Urinary bladder (tissue), 4 donors: ENCODE measurements around the gene KLHL11. TPM values are rescaled to one million over a fixed set of nuclear protein-coding genes. Genes with fewer than 3 reads are reported as not detected.
"Not testable (repeated sequence)": the region's sequence is repeated elsewhere in the genome, so short reads cannot be mapped to it uniquely, and the experiment has no call there.

Source experiments
- DNase-seq: peaks from one replicate; pipeline ENCODE4 v3.0.0-alpha.2; 2015; ENCODE audit errors: extremely low spot score
- H3K27ac ChIP-seq: one replicate; pipeline ENCODE4 v1.5.1; 2013; ENCODE audit warnings: low read depth, mild to moderate bottlenecking, moderate library complexity
- H3K36me3 ChIP-seq: one replicate; pipeline ENCODE4 v1.6.1; 2013; ENCODE audit warnings: mild to moderate bottlenecking, moderate library complexity; ENCODE audit not compliant: insufficient read depth
- H3K4me1 ChIP-seq: one replicate; pipeline ENCODE4 v1.6.1; 2013; ENCODE audit warnings: mild to moderate bottlenecking, moderate library complexity; ENCODE audit not compliant: insufficient read depth
- H3K4me3 ChIP-seq: one replicate; pipeline ENCODE4 v1.5.1; 2013; ENCODE audit warnings: low read depth, low read length
- WGBS: extraction: QIAGEN DNeasy Blood & Tissue Kit; methylation state at CpG from one replicate; pipeline ENCODE4 v1.1.7; 2013; 5-methylcytosine and 5-hydroxymethylcytosine counted together
- polyA plus RNA-seq: library from polyadenylated mRNA; stranded (reverse); fragments of 200-250 nt; gene quantifications from one replicate; pipeline ENCODE4 v1.2.3, GENCODE V29; 2013
- total RNA-seq: library from RNA; depleted of rRNA; stranded (reverse); fragments of >200 nt; gene quantifications from one replicate; pipeline ENCODE4 v1.2.3, GENCODE V29; 2014
- donor health status: healthy with polysubstance abuse.
- donor health status: healthy.

KLHL11 gene
- total and polyA plus RNA-seq, 2 donors, result 3.8 to 35.0 TPM

GRCh38 chr17:41837761-41838538 is 27.3 kb downstream of the KLHL11 start, which contains the start of gene KLHL10:
Gene KLHL10, plus strand, starts transcription at chr17:41837825. Its CDS starts 108 bp downstream, at chr17:41837933.
- H3K36me3 ChIP-seq, result no peaks in the 10 kb centered on the region
- no peak for DNase-seq
- H3K4me1 ChIP-seq, result no peaks in the 10 kb centered on the region
- H3K4me3 ChIP-seq, result no peak within 1 kb of the TSS
- no peak within 1 kb of the TSS for H3K27ac ChIP-seq
- WGBS, result 95% methylated on average over 15 of the region's 15 CpGs

GRCh38 chr17:41836550-41837196 is 28.6 kb downstream of the KLHL11 start:
- Histone ChIP-seq H3K27ac (no peak overlapping the region), H3K4me3 (peak overlapping the region; percentile 95), H3K4me1 (no peaks in the 10 kb centered on the region), H3K36me3 (peaks cover 2% of the 10 kb centered on the region)
- DNase-seq, result no peak
- WGBS, result 48% methylated on average over 21 of the region's 21 CpGs

DNA sequence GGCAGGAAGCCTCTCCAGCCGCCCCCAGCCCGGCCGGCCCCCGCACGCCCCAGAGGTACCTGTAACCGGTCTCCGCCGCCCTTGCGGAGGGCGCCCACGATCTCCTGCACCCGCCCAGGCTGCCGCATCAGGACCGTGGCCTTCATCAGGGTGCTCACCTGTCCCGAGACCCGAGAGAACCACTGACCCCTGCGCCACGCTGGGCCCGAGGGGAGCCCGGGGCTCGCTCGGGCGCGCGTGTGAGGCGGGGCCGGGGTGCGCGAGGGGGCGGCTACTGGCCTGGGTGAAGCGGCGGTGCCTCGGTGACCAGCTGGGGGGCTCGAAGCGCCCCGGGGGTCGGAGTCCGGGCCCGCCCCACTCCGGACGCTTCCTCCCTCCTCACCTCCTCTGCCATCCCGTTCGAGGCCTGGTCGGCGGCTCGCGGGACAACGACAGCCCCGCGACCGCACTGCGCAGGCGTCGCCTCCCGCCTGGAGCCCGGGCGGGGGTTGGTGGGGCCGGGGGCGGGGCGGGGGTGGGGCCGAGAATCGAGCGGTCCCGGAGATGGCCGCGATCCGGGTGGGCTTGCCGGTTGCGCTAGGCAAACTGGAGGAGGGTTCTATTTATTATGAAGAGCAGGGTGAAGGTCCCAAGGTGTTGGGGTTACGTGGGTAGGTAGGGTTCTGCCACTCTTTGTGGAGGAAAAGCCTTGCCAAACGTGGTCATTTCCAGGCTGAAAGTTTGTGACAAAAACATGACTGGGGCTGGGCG is 29.2 kb downstream of the KLHL11 start, which contains the start of gene NT5C3B:
Gene NT5C3B (minus strand): TSS at position 433 of the 750 bp plus-strand sequence. CDS start 39 bp downstream, at position 394.
- DNase-seq, result no peak
- Histone ChIP-seq H3K4me1 (no peaks in the 10 kb centered on the region), H3K36me3 (peaks cover 2% of the 10 kb centered on the region), H3K27ac (peak within 1 kb of the TSS; percentile 78), H3K4me3 (peak within 1 kb of the TSS; percentile 95)
- WGBS, result 2% methylated on average over 72 of the region's 72 CpGs

GRCh38 chr17:41835214-41835799 is 29.9 kb downstream of the KLHL11 start:
- H3K36me3 ChIP-seq, result peaks cover 2% of the 10 kb centered on the region
- WGBS, result 13% methylated on average over 13 of the region's 13 CpGs
- H3K4me1 ChIP-seq, result no peaks in the 10 kb centered on the region
- no peak for DNase-seq
- H3K27ac ChIP-seq, result peak overlapping the region; percentile 78
- H3K4me3 ChIP-seq, result peak overlapping the region; percentile 95

- DNase-seq, H3K4me3 ChIP-seq, H3K4me1 ChIP-seq, H3K27ac ChIP-seq, H3K36me3 ChIP-seq: not testable (repeated sequence)
- WGBS, result 79% methylated on average over 10 of the region's 10 CpGs
Measured at GRCh38 chr17:41829961-41830360, 35.3 kb downstream of the KLHL11 start.

DNA sequence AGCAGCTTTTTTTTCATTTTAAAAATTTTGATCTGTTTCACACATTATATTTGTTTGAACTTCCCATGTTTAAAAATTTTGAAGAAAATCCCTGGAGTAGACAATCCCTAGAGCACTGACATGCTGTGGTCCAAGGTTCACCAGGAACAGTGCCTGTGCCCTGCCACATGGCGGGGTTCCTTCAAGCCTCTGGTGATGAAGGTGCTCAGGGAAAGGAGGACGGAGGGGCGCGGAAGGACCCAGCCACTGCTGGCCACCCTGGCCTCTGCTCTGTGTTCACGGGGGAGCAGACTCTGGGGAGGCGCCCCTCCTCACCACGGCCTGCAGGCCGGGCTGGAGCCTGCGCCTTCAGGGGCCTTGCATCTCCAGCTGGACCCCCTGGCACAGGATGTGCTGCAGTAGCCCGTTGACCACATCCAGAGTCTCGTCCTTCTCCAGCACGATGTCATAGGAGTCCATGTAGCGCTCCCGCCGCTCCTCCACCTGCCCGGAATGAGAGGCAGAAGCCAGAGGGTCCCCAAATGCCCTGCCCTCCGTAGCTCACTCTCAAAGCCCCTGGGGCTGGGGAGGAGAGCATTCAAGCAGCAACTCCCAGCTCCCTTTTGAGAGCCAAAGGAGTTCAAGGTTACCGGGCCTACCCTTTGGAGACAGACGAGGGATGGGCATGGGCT is 39.9 kb downstream of the KLHL11 start:
- Histone ChIP-seq H3K4me1 (no peaks in the 10 kb centered on the region), H3K27ac (no peak overlapping the region), H3K36me3 (peaks cover 3% of the 10 kb centered on the region), H3K4me3 (no peak overlapping the region)
- 91% methylated on average over 19 of the region's 19 CpGs for WGBS
- no peak for DNase-seq

DNA sequence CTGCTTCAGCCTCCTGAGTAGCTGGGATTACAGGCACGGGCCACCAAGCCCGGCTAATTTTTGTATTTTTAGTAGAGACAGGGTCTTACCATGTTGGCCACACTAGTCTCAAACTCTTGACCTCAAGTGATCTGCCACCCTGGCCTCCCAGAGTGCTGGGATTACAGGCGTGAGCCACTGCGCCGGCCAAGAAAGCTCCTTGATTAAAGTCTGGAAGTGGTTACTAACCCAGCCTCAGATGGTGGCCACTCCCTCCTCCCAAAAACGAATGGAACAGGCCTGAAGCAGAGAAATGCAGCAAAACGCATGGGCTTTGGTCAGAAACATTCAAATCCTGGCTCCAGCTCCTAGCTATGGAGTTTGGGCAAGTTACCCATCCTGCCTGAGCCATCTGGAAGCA is 41.1 kb downstream of the KLHL11 start:
- Histone ChIP-seq H3K4me1 (no peaks in the 10 kb centered on the region), H3K27ac (no peak overlapping the region), H3K4me3 (no peak overlapping the region), H3K36me3 (peaks cover 3% of the 10 kb centered on the region)
- DNase-seq, result no peak
- WGBS, result 42% methylated on average over 7 of the region's 7 CpGs

DNA sequence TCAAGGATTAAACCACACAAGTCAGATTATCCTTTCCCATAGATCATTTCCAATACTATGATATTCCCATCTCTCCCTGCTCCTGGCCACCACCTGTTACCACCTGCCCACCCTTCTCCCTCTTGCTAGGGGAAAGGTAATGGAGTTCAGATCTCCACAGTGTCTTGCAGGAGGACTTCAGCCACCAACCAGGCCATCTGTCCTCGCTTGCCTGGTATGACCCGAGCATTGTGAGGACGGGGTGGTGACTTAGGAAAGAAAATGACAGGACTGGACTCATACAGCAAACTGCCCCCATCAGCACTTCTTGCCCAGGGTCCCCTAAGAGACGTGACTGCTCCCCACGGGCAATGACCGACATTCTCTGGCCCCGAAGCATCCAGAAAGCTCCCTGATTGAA is 41.6 kb downstream of the KLHL11 start:
- Histone ChIP-seq H3K27ac (no peak overlapping the region), H3K36me3 (peaks cover 3% of the 10 kb centered on the region), H3K4me1 (no peaks in the 10 kb centered on the region), H3K4me3 (no peak overlapping the region)
- no peak for DNase-seq
- WGBS, result 85% methylated on average over 7 of the region's 7 CpGs

DNA sequence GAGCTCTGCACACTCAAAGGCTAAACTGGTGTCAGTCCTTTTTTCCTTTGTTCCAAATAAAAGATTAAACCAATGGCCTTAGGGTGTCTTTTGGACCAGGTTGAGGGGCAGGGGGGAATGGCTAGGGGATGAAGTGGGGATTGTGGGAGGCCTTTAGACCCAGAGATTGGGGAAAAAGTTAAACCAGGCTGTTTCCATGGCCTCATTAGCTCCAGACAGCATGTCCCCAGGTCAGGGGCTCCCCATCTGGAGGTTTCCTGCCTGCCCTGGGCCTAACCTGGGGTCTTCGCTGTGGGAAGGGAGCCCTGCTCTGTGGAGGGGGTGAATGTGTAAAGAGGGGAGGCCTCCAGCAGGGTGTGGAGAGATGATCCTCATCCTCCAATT is 42.1 kb downstream of the KLHL11 start:
- no peak for DNase-seq
- Histone ChIP-seq H3K36me3 (peaks cover 3% of the 10 kb centered on the region), H3K4me1 (no peaks in the 10 kb centered on the region), H3K27ac (no peak overlapping the region), H3K4me3 (no peak overlapping the region)
- WGBS, result 81% methylated on average over 1 of the region's 1 CpG

DNA sequence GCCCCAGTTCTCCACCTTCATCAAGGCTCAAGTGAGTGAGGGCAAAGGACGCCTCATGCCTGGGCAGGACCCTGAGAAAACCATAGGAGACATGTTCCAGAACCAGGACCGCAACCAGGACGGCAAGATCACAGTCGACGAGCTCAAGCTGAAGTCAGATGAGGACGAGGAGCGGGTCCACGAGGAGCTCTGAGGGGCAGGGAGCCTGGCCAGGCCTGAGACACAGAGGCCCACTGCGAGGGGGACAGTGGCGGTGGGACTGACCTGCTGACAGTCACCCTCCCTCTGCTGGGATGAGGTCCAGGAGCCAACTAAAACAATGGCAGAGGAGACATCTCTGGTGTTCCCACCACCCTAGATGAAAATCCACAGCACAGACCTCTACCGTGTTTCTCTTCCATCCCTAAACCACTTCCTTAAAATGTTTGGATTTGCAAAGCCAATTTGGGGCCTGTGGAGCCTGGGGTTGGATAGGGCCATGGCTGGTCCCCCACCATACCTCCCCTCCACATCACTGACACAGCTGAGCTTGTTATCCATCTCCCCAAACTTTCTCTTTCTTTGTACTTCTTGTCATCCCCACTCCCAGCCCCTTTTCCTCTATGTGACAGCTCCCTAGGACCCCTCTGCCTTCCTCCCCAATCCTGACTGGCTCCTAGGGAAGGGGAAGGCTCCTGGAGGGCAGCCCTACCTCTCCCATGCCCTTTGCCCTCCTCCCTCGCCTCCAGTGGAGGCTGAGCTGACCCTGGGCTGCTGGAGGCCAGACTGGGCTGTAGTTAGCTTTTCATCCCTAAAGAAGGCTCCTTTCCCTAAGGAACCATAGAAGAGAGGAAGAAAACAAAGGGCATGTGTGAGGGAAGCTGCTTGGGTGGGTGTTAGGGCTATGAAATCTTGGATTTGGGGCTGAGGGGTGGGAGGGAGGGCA is 42.7 kb downstream of the KLHL11 start:
- DNase-seq, result no peak
- 72% methylated on average over 12 of the region's 12 CpGs for WGBS
- peaks cover 3% of the 10 kb centered on the region for H3K36me3 ChIP-seq
- H3K27ac ChIP-seq, result no peak overlapping the region
- no peak overlapping the region for H3K4me3 ChIP-seq
- no peaks in the 10 kb centered on the region for H3K4me1 ChIP-seq

- no peak for DNase-seq
- Histone ChIP-seq H3K27ac (no peak overlapping the region), H3K4me1 (no peaks in the 10 kb centered on the region), H3K4me3 (no peak overlapping the region), H3K36me3 (peaks cover 3% of the 10 kb centered on the region)
- WGBS, result 88% methylated on average over 14 of the region's 14 CpGs
Measured at GRCh38 chr17:41821776-41822175, 43.4 kb downstream of the KLHL11 start.

DNA sequence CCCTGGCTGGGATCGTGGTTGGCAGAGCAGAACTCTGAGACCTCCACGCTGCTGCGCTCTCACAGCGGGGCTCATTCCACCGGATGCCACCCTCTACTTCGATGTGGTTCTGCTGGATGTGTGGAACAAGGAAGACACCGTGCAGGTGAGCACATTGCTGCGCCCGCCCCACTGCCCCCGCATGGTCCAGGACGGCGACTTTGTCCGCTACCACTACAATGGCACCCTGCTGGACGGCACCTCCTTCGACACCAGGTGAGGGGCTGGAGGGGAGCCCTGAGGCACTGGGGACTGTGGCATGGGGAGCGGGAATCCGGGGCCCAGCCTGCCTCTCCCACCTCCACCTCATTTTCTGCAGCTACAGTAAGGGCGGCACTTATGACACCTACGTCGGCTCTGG is 47.2 kb downstream of the KLHL11 start:
- Histone ChIP-seq H3K27ac (no peak overlapping the region), H3K36me3 (no peaks in the 10 kb centered on the region), H3K4me1 (no peaks in the 10 kb centered on the region), H3K4me3 (no peak overlapping the region)
- DNase-seq, result no peak
- 96% methylated on average over 20 of the region's 20 CpGs for WGBS
